ENCODE results near the gene TJP3.

The TJP3 gene

GRCh38 chr19:3723110-3723488 lies 14.9 kb downstream of the TJP3 start:
- TF ChIP-seq CTCF (IDR thresholded peaks at IDR 0.05; ENCODE audit: control extremely low read depth, extremely low read depth, low read depth, missing control alignments): no peak
- no peak for DNase-seq (ENCODE audit: extremely low spot score)
- ChIA-PET POLR2A (no interaction called here), CTCF (no interaction called here)

- ChIA-PET CTCF (interaction anchor here (1.1 kb wide), 1 partner anchor 58 kb away, joined by 5 read pairs; no protein-coding TSS in a partner anchor), POLR2A (no interaction called here)
- no peak for TF ChIP-seq CTCF (IDR thresholded peaks at IDR 0.05; ENCODE audit: control extremely low read depth, extremely low read depth, low read depth, missing control alignments)
- no peak for DNase-seq (ENCODE audit: extremely low spot score)
Measured at GRCh38 chr19:3723883-3724282, 15.7 kb downstream of the TJP3 start.

GRCh38 chr19:3725121-3725520 lies 16.9 kb downstream of the TJP3 start:
- ChIA-PET POLR2A (no interaction called here), CTCF (no interaction called here)
- TF ChIP-seq CTCF (IDR thresholded peaks at IDR 0.05; ENCODE audit: control extremely low read depth, extremely low read depth, low read depth, missing control alignments): no peak
- no peak for DNase-seq (ENCODE audit: extremely low spot score)

GRCh38 chr19:3725640-3726310 lies 17.6 kb downstream of the TJP3 start:
- no peak for TF ChIP-seq CTCF (IDR thresholded peaks at IDR 0.05; ENCODE audit: control extremely low read depth, extremely low read depth, low read depth, missing control alignments)
- DNase-seq (ENCODE audit: extremely low spot score): no peak
- ChIA-PET CTCF (no interaction called here), POLR2A (no interaction called here)

- ChIA-PET POLR2A (no interaction called here), CTCF (no interaction called here)
- TF ChIP-seq CTCF (IDR thresholded peaks at IDR 0.05; ENCODE audit: control extremely low read depth, extremely low read depth, low read depth, missing control alignments): no peak
- no peak for DNase-seq (ENCODE audit: extremely low spot score)
Measured at GRCh38 chr19:3730457-3730958, 22.3 kb downstream of the TJP3 start.

- DNase-seq (ENCODE audit: extremely low spot score): no peak
- ChIA-PET POLR2A (no interaction called here), CTCF (no interaction called here)
- no peak for TF ChIP-seq CTCF (IDR thresholded peaks at IDR 0.05; ENCODE audit: control extremely low read depth, extremely low read depth, low read depth, missing control alignments)
Measured at GRCh38 chr19:3732108-3732507, 23.9 kb downstream of the TJP3 start.
